ENCODE results near the gene CCDC141.

DNA sequence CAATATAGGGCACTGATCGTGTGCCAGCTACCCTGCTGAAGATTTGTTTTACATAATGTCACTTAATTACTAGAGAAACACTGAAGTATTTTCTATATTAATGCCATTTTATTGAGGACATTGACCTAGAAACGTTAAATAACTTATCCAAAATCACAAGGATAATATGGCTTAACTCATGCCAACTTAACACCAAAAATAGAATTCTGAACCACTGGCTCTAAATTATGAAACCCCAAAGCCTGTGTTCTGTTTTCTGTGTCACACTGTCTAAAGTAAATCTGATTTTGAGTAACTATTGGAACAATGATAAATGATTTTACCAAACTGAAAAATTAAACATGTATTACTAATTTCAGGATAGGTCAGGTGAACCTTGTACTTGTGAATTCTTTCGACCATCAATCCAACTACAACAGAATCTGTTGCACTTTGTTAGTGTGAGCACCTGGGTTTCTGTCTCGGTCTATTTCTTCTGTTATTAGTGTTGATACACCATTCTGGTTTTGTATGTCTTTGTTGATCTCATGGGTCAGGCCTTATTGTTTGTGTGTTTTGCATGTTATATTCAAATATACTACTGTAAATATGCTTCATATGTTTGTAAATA is 48.2 kb upstream of the CCDC141 start:
- TF ChIP-seq POLR2A (IDR thresholded peaks at IDR 0.05; ENCODE audit: low read depth, low read length) (no peak), POU2F2 (IDR thresholded peaks at IDR 0.05; ENCODE audit: low read depth, low read length) (no peak), SPI1 (IDR thresholded peaks at IDR 0.05; ENCODE audit: low read depth, low read length) (no peak), POLR2AphosphoS5 (IDR thresholded peaks at IDR 0.05; ENCODE audit: low read depth, low read length) (no peak)

All from GM12891 (cell line).